T-helper 2 cell (primary cell): Measurements from ENCODE around the gene IFNE.

Experiments used
- DNase-seq, 5 experiments: peaks; one replicate each; pipeline versions ENCODE4 v3.0.0 to v3.0.0-alpha.2; 2012 to 2022
- total RNA-seq, 2 donors: gene quantifications; one replicate each; lab custom pipeline; 2026; lab: John Stamatoyannopoulos, UW

The IFNE gene
- total RNA-seq = 0 reads per million in 2 donors

- no peak for DNase-seq
Measured at GRCh38 chr9:21482213-21482612, at the start of gene IFNE. TSS of gene IFNE (minus strand) at chr9:21482313. CDS start at chr9:21481694, 619 bp downstream.

GRCh38 chr9:21528123-21528808 lies 46.2 kb upstream of the IFNE start:
- DNase-seq = no peak

- no peak for DNase-seq
Measured at GRCh38 chr9:21527579-21527978, 45.5 kb upstream of the IFNE start.

GRCh38 chr9:21525174-21525573 lies 43.1 kb upstream of the IFNE start:
- DNase-seq = no peak

- no peak for DNase-seq
Measured at GRCh38 chr9:21524099-21524830, 42.2 kb upstream of the IFNE start.

- no peak for DNase-seq
Measured at GRCh38 chr9:21523021-21524014, 41.2 kb upstream of the IFNE start.

GRCh38 chr9:21522348-21522747 lies 40.2 kb upstream of the IFNE start:
- DNase-seq = no peak

GRCh38 chr9:21521448-21521847 lies 39.3 kb upstream of the IFNE start:
- no peak for DNase-seq

GRCh38 chr9:21520501-21521228 lies 38.6 kb upstream of the IFNE start:
- no peak for DNase-seq

GRCh38 chr9:21519855-21520434 lies 37.8 kb upstream of the IFNE start:
- DNase-seq = no peak

- DNase-seq = no peak
Measured at GRCh38 chr9:21516796-21517195, 34.7 kb upstream of the IFNE start.

GRCh38 chr9:21513431-21513830 lies 31.3 kb upstream of the IFNE start:
- DNase-seq = no peak

- DNase-seq = no peak
Measured at GRCh38 chr9:21510806-21511205, 28.7 kb upstream of the IFNE start.

- DNase-seq = no peak
Measured at GRCh38 chr9:21507483-21507790, 25.3 kb upstream of the IFNE start.

GRCh38 chr9:21506626-21507482 lies 24.7 kb upstream of the IFNE start:
- no peak for DNase-seq

- no peak for DNase-seq
Measured at GRCh38 chr9:21505425-21506179, 23.5 kb upstream of the IFNE start.

- peak in 2 of 5 experiments; percentile 39 to 54 for DNase-seq
Measured at GRCh38 chr9:21504894-21505293, 22.8 kb upstream of the IFNE start.

GRCh38 chr9:21504113-21504512 lies 22.0 kb upstream of the IFNE start:
- peak in 2 of 5 experiments; percentile 6 to 66 for DNase-seq

GRCh38 chr9:21502586-21502985 lies 20.5 kb upstream of the IFNE start:
- no peak for DNase-seq

GRCh38 chr9:21499912-21500311 lies 17.8 kb upstream of the IFNE start:
- no peak for DNase-seq
